ENCODE measurements around the gene SH3RF3. TPM values are rescaled to one million over a fixed set of nuclear protein-coding genes. Genes with fewer than 3 reads are reported as not detected.
A peak's percentile ranks its signal among the peaks of the same experiment; 100 is the strongest.

SH3RF3 gene
- total and polyA plus RNA-seq, 10 of the 15 experiments (the other 5 are each of a cell fraction or from before 2014, with no cell fraction given): 0.08 to 8.8 (median 2.3) TPM

DNA sequence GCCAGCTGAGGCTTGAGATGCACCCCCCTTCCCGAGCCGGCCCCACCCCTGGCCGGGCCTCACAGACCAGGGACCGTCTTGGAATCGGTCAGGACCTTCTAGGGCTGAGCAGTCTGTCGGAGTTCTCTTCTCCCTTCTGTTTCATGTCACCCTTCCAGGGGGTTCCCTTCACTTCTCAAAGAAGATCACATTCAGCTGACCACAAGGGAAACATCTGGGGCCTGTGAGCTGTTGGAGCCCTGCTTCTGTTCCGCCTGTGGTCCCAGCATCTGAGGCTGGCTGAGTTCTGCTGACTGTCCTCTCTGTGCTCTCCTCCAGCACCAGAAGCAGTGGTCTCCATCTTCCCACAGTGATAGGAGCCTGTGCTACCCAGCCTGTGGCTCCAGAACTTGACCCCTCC, 378.2 kb downstream of the SH3RF3 start:
- Histone ChIP-seq H3K9me3 (replicated peaks; ENCODE audit: control insufficient read depth, insufficient read depth, low read length) (no peaks in the 10 kb centered on the region; the same call in 2 of the 3 replicates), H3K27me3 (replicated peaks in 1 of 2; ENCODE audit: control insufficient read depth in 2 of 2, insufficient read depth in 2 of 2, low read length in 1 of 2) (no peaks in the 10 kb centered on the region), H2AFZ (ENCODE audit: control insufficient read depth, low read depth, low read length) (no peak overlapping the region), H4K20me1 (ENCODE audit: control insufficient read depth, insufficient read depth) (no peaks in the 10 kb centered on the region), H3K9ac (ENCODE audit: control insufficient read depth, insufficient read depth, low read length) (no peak overlapping the region), H3K27ac (ENCODE audit: control insufficient read depth, insufficient read depth) (no peak overlapping the region), H3K4me3 (no peak overlapping the region), H3K4me2 (ENCODE audit: control insufficient read depth, insufficient read depth) (no peak overlapping the region), H3K4me1 (ENCODE audit: control insufficient read depth, insufficient read depth, low read length) (peaks cover 11% of the 10 kb centered on the region), H3K79me2 (ENCODE audit: control insufficient read depth, insufficient read depth, low read length) (no peaks in the 10 kb centered on the region), H3K36me3 (ENCODE audit: control insufficient read depth in 2 of 2, insufficient read depth in 2 of 2, low read length in 1 of 2) (no peaks in the 10 kb centered on the region)
- ATAC-seq: no peak
- 25% methylated on average over 7 of the region's 7 CpGs for WGBS (ENCODE audit: insufficient coverage, insufficient replicate concordance, low lambda C conversion rate, missing lambda C conversion rate)
- TF ChIP-seq IRF4 (IDR thresholded peaks at IDR 0.05; ENCODE audit: low read depth, low read length) (no peak), TCF12 (IDR thresholded peaks at IDR 0.05; ENCODE audit: low read depth, low read length) (peak; percentile 55; the same call in 1 of the 2 replicates), CBX3 (IDR thresholded peaks at IDR 0.05; ENCODE audit: borderline replicate concordance, low read depth) (no peak), KDM1A (IDR thresholded peaks at IDR 0.05; ENCODE audit: borderline replicate concordance) (no peak), EED (IDR thresholded peaks at IDR 0.05; ENCODE audit: low read depth) (0 out of 2 replicates have a peak, but pooled peaks have one; percentile 32), PAX5 (IDR thresholded peaks at IDR 0.05; ENCODE audit: borderline replicate concordance, low read depth, low read length) (peak; percentile 33; the same call in 1 of the 2 replicates), NFYB (IDR thresholded peaks at IDR 0.05; ENCODE audit: insufficient read depth, low read depth, low read length) (no peak), IKZF2 (IDR thresholded peaks at IDR 0.05) (no peak), NBN (IDR thresholded peaks at IDR 0.05) (no peak), TCF3 (IDR thresholded peaks at IDR 0.05; ENCODE audit: borderline replicate concordance, insufficient read depth, low read depth, low read length) (0 out of 2 replicates have a peak, but pooled peaks have one; percentile 18), ZNF217 (IDR thresholded peaks at IDR 0.05) (no peak), RUNX3 (IDR thresholded peaks at IDR 0.05; ENCODE audit: low read length) (peak; percentile 80), POLR2AphosphoS5 (IDR thresholded peaks at IDR 0.05; ENCODE audit: low read length) (no peak), POLR2AphosphoS2 (IDR thresholded peaks at IDR 0.05; ENCODE audit: low read depth, low read length) (no peak)
- TF ChIP-seq, protein P1, sequence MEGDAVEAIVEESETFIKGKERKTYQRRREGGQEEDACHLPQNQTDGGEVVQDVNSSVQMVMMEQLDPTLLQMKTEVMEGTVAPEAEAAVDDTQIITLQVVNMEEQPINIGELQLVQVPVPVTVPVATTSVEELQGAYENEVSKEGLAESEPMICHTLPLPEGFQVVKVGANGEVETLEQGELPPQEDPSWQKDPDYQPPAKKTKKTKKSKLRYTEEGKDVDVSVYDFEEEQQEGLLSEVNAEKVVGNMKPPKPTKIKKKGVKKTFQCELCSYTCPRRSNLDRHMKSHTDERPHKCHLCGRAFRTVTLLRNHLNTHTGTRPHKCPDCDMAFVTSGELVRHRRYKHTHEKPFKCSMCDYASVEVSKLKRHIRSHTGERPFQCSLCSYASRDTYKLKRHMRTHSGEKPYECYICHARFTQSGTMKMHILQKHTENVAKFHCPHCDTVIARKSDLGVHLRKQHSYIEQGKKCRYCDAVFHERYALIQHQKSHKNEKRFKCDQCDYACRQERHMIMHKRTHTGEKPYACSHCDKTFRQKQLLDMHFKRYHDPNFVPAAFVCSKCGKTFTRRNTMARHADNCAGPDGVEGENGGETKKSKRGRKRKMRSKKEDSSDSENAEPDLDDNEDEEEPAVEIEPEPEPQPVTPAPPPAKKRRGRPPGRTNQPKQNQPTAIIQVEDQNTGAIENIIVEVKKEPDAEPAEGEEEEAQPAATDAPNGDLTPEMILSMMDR (IDR thresholded peaks at IDR 0.05 in 2 of 3, conservative IDR thresholded peaks at IDR 0.05 in 1 of 3; ENCODE audit: control insufficient read depth in 2 of 3, extremely low read depth in 1 of 3, insufficient read depth in 1 of 3, low read depth in 3 of 3, low read length in 3 of 3): no peak
- DNase-seq (ENCODE audit: low read depth, low spot score): no peak
- ChIA-PET POLR2A (no interaction called here), SMC1A (ENCODE audit: uncharacterized antibody, unreplicated experiment) (interaction anchor here (0.8 to 4.3 kb wide), 6 partner anchors 10 to 380 kb away, joined by 3 to 44 read pairs (median 4); partner anchors contain the start of gene SH3RF3), CTCF (interaction anchor here (0.6 to 1.6 kb wide), 8 partner anchors 10 to 652 kb away, joined by 3 to 4 read pairs (median 3); no protein-coding TSS in a partner anchor), RAD21 (ENCODE audit: unreplicated experiment) (interaction anchor here (0.7 kb wide), 1 partner anchor 32 kb away, joined by 3 read pairs; no protein-coding TSS in a partner anchor)
- intact Hi-C loops (cut with micrococcal nuclease; ENCODE audit: unreplicated experiment): no loop called here
- BruUV-seq (replicated peaks): no TSS peak
- in situ Hi-C loops (cut with MboI): loop anchor here (5.0 kb wide), 1 partner anchor 385 kb away; no protein-coding TSS in a partner anchor
- no peak for FAIRE-seq

Measured in GM12878 (cell line).